Mucosa of descending colon (tissue), 3 donors: Measurements from ENCODE around the gene TPM2. TPM values are rescaled to one million over a fixed set of nuclear protein-coding genes. Genes with fewer than 3 reads are reported as not detected.
A peak's percentile ranks its signal among the peaks of the same experiment; 100 is the strongest.

Experiments used
- ATAC-seq: fragments of 200-7000 bp; cut with Tn5 transposase; one replicate; pipeline ENCODE4 v1.9.1; 2020; ENCODE audit warnings: mild to moderate bottlenecking, moderate library complexity
- DNase-seq, 3 donors: peaks; one replicate each; pipeline ENCODE4 v3.0.0-alpha.2; 2020
- H3K36me3 ChIP-seq: fragments of 200-600 bp; one replicate; pipeline ENCODE4 v1.8.0; 2021; ENCODE audit warnings: low read depth, mild to moderate bottlenecking
- H3K4me1 ChIP-seq: fragments of 200-600 bp; one replicate; pipeline ENCODE4 v1.8.0; 2021; ENCODE audit warnings: low read depth, mild to moderate bottlenecking
- H3K4me3 ChIP-seq: fragments of 200-600 bp; one replicate; pipeline ENCODE4 v1.8.0; 2021; ENCODE audit warnings: mild to moderate bottlenecking
- H3K9me3 ChIP-seq: fragments of 200-600 bp; one replicate; pipeline ENCODE4 v1.8.0; 2021; ENCODE audit warnings: mild to moderate bottlenecking
- CTCF ChIP-seq: fragments of 200-600 bp; IDR thresholded peaks from one replicate; pipeline ENCODE4 v1.8.0; 2022; ENCODE audit warnings: antibody characterized with exemption, mild to moderate bottlenecking
- intact Hi-C, 2 donors: fragments of 100-400 bp; cut with DNase I in 1 of 2; cut with micrococcal nuclease in 1 of 2; formaldehyde crosslinking; loops; one replicate each; pipeline versions ENCODE4 v1.11.0 to v1.11.1; 2022; cut with DNase I, micrococcal nuclease
- total RNA-seq, 3 donors: library from RNA; stranded (reverse); fragmentation: NEBNext Ultra II Directional in 2 of 3; extraction: Animal tissue kit (Norgen Biotek cat#: 25700) in 2 of 3; gene quantifications; one replicate each; pipeline versions ENCODE4 v1.2.1 to v1.2.4, GENCODE V29; 2021 to 2023
- donor health status: DM: no; HTN: no; CAD: no; lungs with moderate emphysema.
- donor health status: DM: no; HTN: no; CAD: no.
- donor health status: DM: no; HTN: yes; CAD: no.

The TPM2 gene
- total RNA-seq, 3 donors from 2014 or later = 45.3 to 1,899 (median 152) TPM

DNA sequence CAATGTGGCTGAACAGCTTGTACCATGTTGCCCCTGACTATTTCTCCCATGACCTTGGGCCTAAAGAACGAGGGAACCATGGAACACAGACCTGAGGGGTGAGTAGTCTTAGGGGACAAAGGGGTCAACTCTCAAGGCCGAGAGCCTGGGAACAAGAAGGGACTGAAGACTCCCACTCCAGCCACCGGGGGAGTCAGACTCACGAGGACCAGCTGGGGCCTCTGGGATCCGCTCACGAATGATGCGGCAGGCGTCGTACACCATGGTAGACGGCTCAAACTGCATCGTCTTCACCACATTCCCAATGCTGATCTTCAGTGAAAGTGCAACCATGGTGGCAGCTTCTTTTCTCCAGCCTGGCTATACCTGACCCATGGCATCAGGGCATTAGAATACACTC is 35.6 kb upstream of the TPM2 start:
- intact Hi-C loops = no loop called here
- no peaks in the 10 kb centered on the region for H3K9me3 ChIP-seq
- H3K4me3 ChIP-seq = no peak overlapping the region
- DNase-seq (no peak), ATAC-seq (no peak)
- H3K36me3 ChIP-seq = peaks cover 17% of the 10 kb centered on the region
- TF ChIP-seq CTCF = no peak
- H3K4me1 ChIP-seq = peaks cover 17% of the 10 kb centered on the region

- ATAC-seq (no peak), DNase-seq (no peak)
- intact Hi-C loops = no loop called here
- no peaks in the 10 kb centered on the region for H3K9me3 ChIP-seq
- peaks cover 23% of the 10 kb centered on the region for H3K36me3 ChIP-seq
- H3K4me1 ChIP-seq = peaks cover 7% of the 10 kb centered on the region
- no peak for TF ChIP-seq CTCF
- H3K4me3 ChIP-seq = no peak overlapping the region
Observed at GRCh38 chr9:35723908-35724307, 34.2 kb upstream of the TPM2 start.

DNA sequence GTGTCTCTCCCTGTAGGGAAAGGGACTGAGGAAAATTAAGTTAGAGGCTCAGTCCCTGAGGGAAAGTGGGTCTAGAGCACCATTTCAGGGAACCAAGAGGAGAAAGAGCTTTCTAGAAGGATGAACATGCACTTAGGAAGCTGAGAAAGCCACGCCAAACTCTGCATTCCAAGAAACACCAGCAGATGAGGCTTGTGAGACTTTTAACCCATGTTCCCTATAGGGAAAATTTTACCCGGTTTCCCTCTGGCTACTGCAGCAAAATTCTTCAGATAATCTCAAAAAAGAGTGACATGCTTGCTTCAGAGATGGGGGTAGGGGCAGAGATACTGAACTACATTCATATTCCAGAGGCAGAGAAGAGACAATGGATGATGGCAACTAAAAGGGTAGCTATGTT is 33.7 kb upstream of the TPM2 start:
- intact Hi-C loops = no loop called here
- DNase-seq = no peak
- Histone ChIP-seq H3K4me3 (no peak overlapping the region), H3K9me3 (no peaks in the 10 kb centered on the region), H3K36me3 (peaks cover 23% of the 10 kb centered on the region), H3K4me1 (peaks cover 3% of the 10 kb centered on the region)
- TF ChIP-seq CTCF = no peak
- ATAC-seq = no peak

DNA sequence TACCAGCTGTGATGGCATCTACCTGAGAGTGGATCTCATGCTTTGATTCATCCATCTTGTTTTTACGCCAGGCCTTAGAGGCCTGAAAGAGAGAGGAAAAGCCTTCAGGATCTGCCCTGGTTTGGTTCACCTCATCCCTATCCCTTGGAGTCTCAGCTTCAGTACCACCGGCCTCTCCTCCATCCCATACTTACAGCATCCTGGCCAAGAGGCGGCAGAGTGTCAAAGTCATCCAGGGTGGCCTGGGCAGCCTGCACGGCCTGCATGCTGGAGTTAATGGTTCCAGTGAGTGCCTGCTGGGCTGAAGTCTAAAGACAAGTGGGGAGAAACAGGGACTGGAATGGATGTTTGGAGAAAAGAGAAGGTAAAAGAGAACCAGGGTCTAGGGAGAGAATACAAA is 29.8 kb upstream of the TPM2 start:
- intact Hi-C loops = no loop called here
- no peak overlapping the region for H3K4me3 ChIP-seq
- no peaks in the 10 kb centered on the region for H3K9me3 ChIP-seq
- no peaks in the 10 kb centered on the region for H3K4me1 ChIP-seq
- no peak for TF ChIP-seq CTCF
- no peak for ATAC-seq
- DNase-seq = no peak
- peaks cover 37% of the 10 kb centered on the region for H3K36me3 ChIP-seq

- ATAC-seq (peak; percentile 65), DNase-seq (no peak)
- TF ChIP-seq CTCF = no peak
- H3K36me3 ChIP-seq = peaks cover 37% of the 10 kb centered on the region
- no peaks in the 10 kb centered on the region for H3K9me3 ChIP-seq
- intact Hi-C loops = no loop called here
- H3K4me1 ChIP-seq = no peaks in the 10 kb centered on the region
- H3K4me3 ChIP-seq = no peak overlapping the region
Observed at GRCh38 chr9:35718721-35719511, 29.2 kb upstream of the TPM2 start.
